GM19025 (cell line): ENCODE measurements around the gene TKFC.

Experiments
- ATAC-seq: cut with Tn5 transposase; IDR thresholded peaks from one replicate; pipeline ENCODE4 v1.9.1; 2021; ENCODE audit warnings: mild to moderate bottlenecking, low read depth, moderate library complexity; ENCODE audit not compliant: unreplicated experiment

TKFC gene

GRCh38 chr11:61343792-61344745, 11.0 kb downstream of the TKFC start:
- ATAC-seq: no peak

GRCh38 chr11:61345170-61345610, 12.2 kb downstream of the TKFC start:
- ATAC-seq: no peak

GRCh38 chr11:61345954-61346843, 13.2 kb downstream of the TKFC start:
- no peak for ATAC-seq

- no peak for ATAC-seq
Measured at GRCh38 chr11:61347916-61348461, 15.0 kb downstream of the TKFC start.

GRCh38 chr11:61349189-61349751, 16.2 kb downstream of the TKFC start:
- ATAC-seq: no peak

GRCh38 chr11:61349916-61350315, 16.9 kb downstream of the TKFC start:
- no peak for ATAC-seq

GRCh38 chr11:61350336-61350735, 17.3 kb downstream of the TKFC start:
- no peak for ATAC-seq

- ATAC-seq: no peak
Measured at GRCh38 chr11:61350803-61351202, 17.8 kb downstream of the TKFC start.

GRCh38 chr11:61352038-61352437, 19.0 kb downstream of the TKFC start:
- no peak for ATAC-seq

GRCh38 chr11:61353131-61354067, 20.4 kb downstream of the TKFC start:
- no peak for ATAC-seq

GRCh38 chr11:61354208-61354607, 21.2 kb downstream of the TKFC start:
- ATAC-seq: no peak

GRCh38 chr11:61356706-61357105, 23.7 kb downstream of the TKFC start:
- ATAC-seq: no peak

- ATAC-seq: peak; percentile 43
Measured at GRCh38 chr11:61357233-61357893, 24.3 kb downstream of the TKFC start.

- ATAC-seq: no peak
Measured at GRCh38 chr11:61357894-61358239, 24.8 kb downstream of the TKFC start.

- ATAC-seq: no peak
Measured at GRCh38 chr11:61358566-61358965, 25.5 kb downstream of the TKFC start.

GRCh38 chr11:61359516-61359915, 26.5 kb downstream of the TKFC start:
- no peak for ATAC-seq

- ATAC-seq: no peak
Measured at GRCh38 chr11:61361237-61361740, 28.3 kb downstream of the TKFC start.

GRCh38 chr11:61361741-61362541, 28.9 kb downstream of the TKFC start, which contains the start of the genes CYB561A3 and TMEM138:
Gene CYB561A3, minus strand, starts transcription at chr11:61361882. Its CDS starts 5,169 bp downstream, at chr11:61356713.
Gene TMEM138, plus strand, starts transcription at chr11:61362374. Its CDS starts 2,017 bp downstream, at chr11:61364391.
- peak; percentile 81 for ATAC-seq
